WTC11 (cell line): ENCODE results near the gene SP100. TPM values are rescaled to one million over a fixed set of nuclear protein-coding genes. Genes with fewer than 3 reads are reported as not detected.

ENCODE experiments used
- ATAC-seq: fragments of 200-7000 bp; cut with Tn5 transposase; 2 replicates; pipeline ENCODE4 v1.10.0; 2021; ENCODE audit warnings: mild to moderate bottlenecking, moderate library complexity
- CTCF ChIA-PET: fragments of 300-600 bp; sonication (Branson Sonifier 250); formaldehyde crosslinking; loops from one replicate; lab custom pipeline; 2021; ENCODE audit warnings: antibody characterized with exemption; lab: Charles Lee
- POLR2A ChIA-PET: fragments of 350-600 bp; sonication (Branson Sonifier 250); formaldehyde crosslinking; loops from one replicate; lab custom pipeline; 2021; ENCODE audit warnings: antibody characterized with exemption; lab: Charles Lee
- DNase-seq: peaks from one replicate; pipeline ENCODE4 v3.0.0; 2021; ENCODE audit warnings: low spot score
- H3K27ac Mint-ChIP-seq: 2 replicates; pipeline ENCODE4 v1.8.0; 2021; ENCODE audit warnings: mixed read lengths
- H3K27me3 Mint-ChIP-seq: 2 replicates; pipeline ENCODE4 v1.8.0; 2021; ENCODE audit warnings: low read depth, mild to moderate bottlenecking, moderate library complexity, mixed read lengths
- H3K36me3 Mint-ChIP-seq: 2 replicates; pipeline ENCODE4 v1.8.0; 2021; ENCODE audit warnings: mixed read lengths
- H3K4me1 Mint-ChIP-seq: 2 replicates; pipeline ENCODE4 v1.8.0; 2022; ENCODE audit warnings: mixed read lengths
- H3K4me3 Mint-ChIP-seq: 2 replicates; pipeline ENCODE4 v1.8.0; 2021; ENCODE audit warnings: mild to moderate bottlenecking, moderate library complexity, mixed read lengths
- H3K9me3 Mint-ChIP-seq: 2 replicates; pipeline ENCODE4 v1.8.0; 2021; ENCODE audit warnings: mixed read lengths
- CBFB ChIP-seq: sonication (generic); formaldehyde crosslinking; IDR thresholded peaks from 2 replicates; pipeline ENCODE4 v1.8.1; 2022; ENCODE audit warnings: mild to moderate bottlenecking, low read depth, missing genetic modification reagents
- ELF4 ChIP-seq: sonication (generic); formaldehyde crosslinking; IDR thresholded peaks from 2 replicates; pipeline ENCODE4 v1.8.1; 2022; ENCODE audit warnings: low read depth, mild to moderate bottlenecking, moderate library complexity, missing genetic modification reagents
- FOXJ3 ChIP-seq: sonication (generic); formaldehyde crosslinking; IDR thresholded peaks from 2 replicates; pipeline ENCODE4 v1.9.0; 2021; ENCODE audit warnings: missing genetic modification reagents, mild to moderate bottlenecking, borderline replicate concordance
- GRHL2 ChIP-seq: fragments of 250-450 bp; sonication (Bioruptor Pico); IDR thresholded peaks from 2 replicates; pipeline ENCODE4 v1.8.0; 2022; ENCODE audit warnings: mild to moderate bottlenecking, moderate library complexity; ENCODE audit not compliant: insufficient replicate concordance, severe bottlenecking
- MXD4 ChIP-seq: fragments of 250-450 bp; sonication (Bioruptor Pico); IDR thresholded peaks from 2 replicates; pipeline ENCODE4 v1.8.0; 2021; ENCODE audit warnings: mild to moderate bottlenecking, moderate library complexity, borderline replicate concordance
- NR2C2 ChIP-seq: sonication (generic); formaldehyde crosslinking; IDR thresholded peaks from 2 replicates; pipeline ENCODE4 v1.8.0; 2022; ENCODE audit warnings: mild to moderate bottlenecking, missing genetic modification reagents
- RELA ChIP-seq: sonication (generic); formaldehyde crosslinking; IDR thresholded peaks from 2 replicates; pipeline ENCODE4 v1.8.1; 2022; ENCODE audit warnings: missing genetic modification reagents, mild to moderate bottlenecking, borderline replicate concordance
- SP1 ChIP-seq: sonication (generic); formaldehyde crosslinking; conservative IDR thresholded peaks from 2 replicates; pipeline ENCODE4 v1.8.1; 2022; ENCODE audit warnings: missing genetic modification reagents
- STAT6 ChIP-seq: sonication (generic); formaldehyde crosslinking; conservative IDR thresholded peaks from 2 replicates; pipeline ENCODE4 v1.8.1; 2023; ENCODE audit warnings: mild to moderate bottlenecking, low read depth, missing genetic modification reagents, moderate library complexity
- TP53 ChIP-seq: sonication (generic); formaldehyde crosslinking; IDR thresholded peaks from 2 replicates; pipeline ENCODE4 v1.8.1; 2023; ENCODE audit warnings: mild to moderate bottlenecking, missing genetic modification reagents
- ZNF121 ChIP-seq: sonication (generic); formaldehyde crosslinking; IDR thresholded peaks from 2 replicates; pipeline ENCODE4 v1.8.0; 2023; ENCODE audit warnings: missing genetic modification reagents
- ZNF232 ChIP-seq: sonication (generic); formaldehyde crosslinking; IDR thresholded peaks from 2 replicates; pipeline ENCODE4 v1.8.0; 2022; ENCODE audit warnings: mild to moderate bottlenecking, missing genetic modification reagents
- total RNA-seq: library from RNA; stranded (reverse); gene quantifications from 3 replicates; pipeline ENCODE4 v1.2.3, GENCODE V29; 2021
- TF ChIP-seq, protein P1 (sequence below): sonication (generic); formaldehyde crosslinking; IDR thresholded peaks from 2 replicates; pipeline ENCODE4 v1.8.1; 2023; ENCODE audit warnings: mild to moderate bottlenecking, missing genetic modification reagents, borderline replicate concordance
- TF ChIP-seq, protein P2 (sequence below): fragments of 250-450 bp; sonication (Bioruptor Pico); conservative IDR thresholded peaks from 2 replicates; pipeline ENCODE4 v1.9.0; 2021; ENCODE audit warnings: mild to moderate bottlenecking
- TF ChIP-seq, protein P3 (sequence below): sonication (generic); formaldehyde crosslinking; IDR thresholded peaks from 2 replicates; pipeline ENCODE4 v1.8.1; 2023; ENCODE audit warnings: mild to moderate bottlenecking, missing genetic modification reagents
- TF ChIP-seq, protein P4 (sequence below): sonication (generic); formaldehyde crosslinking; IDR thresholded peaks from 2 replicates; pipeline ENCODE4 v1.8.1; 2023; ENCODE audit warnings: mild to moderate bottlenecking, missing genetic modification reagents

Gene SP100
- total RNA-seq, 1 experiment from 2014 or later: 1.3 TPM

GRCh38 chr2:230582851-230583283 is 166.9 kb downstream of the SP100 start:
- CTCF ChIA-PET: no interaction called here
- ATAC-seq: no peak
- no peak overlapping the region for H3K27ac Mint-ChIP-seq

More at GRCh38 chr2:230582851-230583283, 166.9 kb downstream of the SP100 start:
- Mint-ChIP-seq H3K27me3 (no peaks in the 10 kb centered on the region), H3K4me1 (no peaks in the 10 kb centered on the region), H3K9me3 (peaks cover 14% of the 10 kb centered on the region), H3K4me3 (no peak overlapping the region), H3K36me3 (peaks cover 3% of the 10 kb centered on the region; the same call in 1 of the 2 replicates)
- DNase-seq: no peak
- POLR2A ChIA-PET: no interaction called here
- TF ChIP-seq, protein P1, sequence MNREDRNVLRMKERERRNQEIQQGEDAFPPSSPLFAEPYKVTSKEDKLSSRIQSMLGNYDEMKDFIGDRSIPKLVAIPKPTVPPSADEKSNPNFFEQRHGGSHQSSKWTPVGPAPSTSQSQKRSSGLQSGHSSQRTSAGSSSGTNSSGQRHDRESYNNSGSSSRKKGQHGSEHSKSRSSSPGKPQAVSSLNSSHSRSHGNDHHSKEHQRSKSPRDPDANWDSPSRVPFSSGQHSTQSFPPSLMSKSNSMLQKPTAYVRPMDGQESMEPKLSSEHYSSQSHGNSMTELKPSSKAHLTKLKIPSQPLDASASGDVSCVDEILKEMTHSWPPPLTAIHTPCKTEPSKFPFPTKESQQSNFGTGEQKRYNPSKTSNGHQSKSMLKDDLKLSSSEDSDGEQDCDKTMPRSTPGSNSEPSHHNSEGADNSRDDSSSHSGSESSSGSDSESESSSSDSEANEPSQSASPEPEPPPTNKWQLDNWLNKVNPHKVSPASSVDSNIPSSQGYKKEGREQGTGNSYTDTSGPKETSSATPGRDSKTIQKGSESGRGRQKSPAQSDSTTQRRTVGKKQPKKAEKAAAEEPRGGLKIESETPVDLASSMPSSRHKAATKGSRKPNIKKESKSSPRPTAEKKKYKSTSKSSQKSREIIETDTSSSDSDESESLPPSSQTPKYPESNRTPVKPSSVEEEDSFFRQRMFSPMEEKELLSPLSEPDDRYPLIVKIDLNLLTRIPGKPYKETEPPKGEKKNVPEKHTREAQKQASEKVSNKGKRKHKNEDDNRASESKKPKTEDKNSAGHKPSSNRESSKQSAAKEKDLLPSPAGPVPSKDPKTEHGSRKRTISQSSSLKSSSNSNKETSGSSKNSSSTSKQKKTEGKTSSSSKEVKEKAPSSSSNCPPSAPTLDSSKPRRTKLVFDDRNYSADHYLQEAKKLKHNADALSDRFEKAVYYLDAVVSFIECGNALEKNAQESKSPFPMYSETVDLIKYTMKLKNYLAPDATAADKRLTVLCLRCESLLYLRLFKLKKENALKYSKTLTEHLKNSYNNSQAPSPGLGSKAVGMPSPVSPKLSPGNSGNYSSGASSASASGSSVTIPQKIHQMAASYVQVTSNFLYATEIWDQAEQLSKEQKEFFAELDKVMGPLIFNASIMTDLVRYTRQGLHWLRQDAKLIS (CRISPR knock-in tag): no peak
- TF ChIP-seq ELF4 (CRISPR knock-in tag) (no peak), TP53 (CRISPR knock-in tag) (no peak), NR2C2 (CRISPR knock-in tag) (no peak), ZNF121 (CRISPR knock-in tag) (no peak), FOXJ3 (no peak), RELA (CRISPR knock-in tag) (no peak), STAT6 (CRISPR knock-in tag) (no peak), MXD4 (CRISPR knock-in tag) (no peak), GRHL2 (CRISPR knock-in tag) (no peak), CBFB (no peak), ZNF232 (no peak), SP1 (CRISPR knock-in tag) (no peak)
- TF ChIP-seq, protein P2, sequence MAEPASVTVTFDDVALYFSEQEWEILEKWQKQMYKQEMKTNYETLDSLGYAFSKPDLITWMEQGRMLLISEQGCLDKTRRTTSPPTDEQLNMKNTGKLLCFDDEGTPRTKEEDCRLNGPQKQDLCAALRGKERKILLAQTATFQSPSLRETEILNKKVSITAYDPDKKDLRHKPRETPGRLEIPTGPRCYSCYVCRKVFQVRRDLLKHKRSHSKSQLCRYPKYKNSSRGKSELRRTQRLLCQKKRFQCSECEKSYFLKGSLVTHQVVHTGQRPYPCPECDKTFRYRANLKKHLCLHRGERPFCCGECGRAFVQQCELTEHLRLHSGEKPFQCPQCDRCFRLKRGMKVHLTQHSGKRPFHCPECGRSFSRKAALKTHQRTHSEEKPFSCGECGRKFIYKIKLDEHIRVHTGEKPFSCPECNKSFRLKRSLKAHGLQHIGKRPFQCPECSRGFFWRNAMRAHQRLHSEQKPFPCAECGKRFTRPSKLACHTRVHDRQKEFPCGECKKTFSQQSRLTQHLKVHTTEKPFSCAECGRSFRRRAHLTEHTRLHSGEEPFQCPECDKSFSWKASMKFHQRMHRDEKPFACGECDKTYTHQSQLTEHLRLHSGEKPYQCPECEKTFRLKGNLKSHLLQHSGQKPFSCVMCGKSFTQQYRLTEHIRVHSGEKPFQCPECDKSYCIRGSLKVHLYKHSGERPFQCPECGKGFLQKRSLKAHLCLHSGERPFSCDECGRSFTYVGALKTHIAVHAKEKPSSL (CRISPR knock-in tag): no peak
- TF ChIP-seq, protein P3, sequence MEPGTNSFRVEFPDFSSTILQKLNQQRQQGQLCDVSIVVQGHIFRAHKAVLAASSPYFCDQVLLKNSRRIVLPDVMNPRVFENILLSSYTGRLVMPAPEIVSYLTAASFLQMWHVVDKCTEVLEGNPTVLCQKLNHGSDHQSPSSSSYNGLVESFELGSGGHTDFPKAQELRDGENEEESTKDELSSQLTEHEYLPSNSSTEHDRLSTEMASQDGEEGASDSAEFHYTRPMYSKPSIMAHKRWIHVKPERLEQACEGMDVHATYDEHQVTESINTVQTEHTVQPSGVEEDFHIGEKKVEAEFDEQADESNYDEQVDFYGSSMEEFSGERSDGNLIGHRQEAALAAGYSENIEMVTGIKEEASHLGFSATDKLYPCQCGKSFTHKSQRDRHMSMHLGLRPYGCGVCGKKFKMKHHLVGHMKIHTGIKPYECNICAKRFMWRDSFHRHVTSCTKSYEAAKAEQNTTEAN (CRISPR knock-in tag): no peak
- TF ChIP-seq, protein P4, sequence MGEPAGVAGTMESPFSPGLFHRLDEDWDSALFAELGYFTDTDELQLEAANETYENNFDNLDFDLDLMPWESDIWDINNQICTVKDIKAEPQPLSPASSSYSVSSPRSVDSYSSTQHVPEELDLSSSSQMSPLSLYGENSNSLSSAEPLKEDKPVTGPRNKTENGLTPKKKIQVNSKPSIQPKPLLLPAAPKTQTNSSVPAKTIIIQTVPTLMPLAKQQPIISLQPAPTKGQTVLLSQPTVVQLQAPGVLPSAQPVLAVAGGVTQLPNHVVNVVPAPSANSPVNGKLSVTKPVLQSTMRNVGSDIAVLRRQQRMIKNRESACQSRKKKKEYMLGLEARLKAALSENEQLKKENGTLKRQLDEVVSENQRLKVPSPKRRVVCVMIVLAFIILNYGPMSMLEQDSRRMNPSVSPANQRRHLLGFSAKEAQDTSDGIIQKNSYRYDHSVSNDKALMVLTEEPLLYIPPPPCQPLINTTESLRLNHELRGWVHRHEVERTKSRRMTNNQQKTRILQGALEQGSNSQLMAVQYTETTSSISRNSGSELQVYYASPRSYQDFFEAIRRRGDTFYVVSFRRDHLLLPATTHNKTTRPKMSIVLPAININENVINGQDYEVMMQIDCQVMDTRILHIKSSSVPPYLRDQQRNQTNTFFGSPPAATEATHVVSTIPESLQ (CRISPR knock-in tag): no peak
